H1 (cell line): ENCODE results near the gene KNDC1. TPM values are rescaled to one million over a fixed set of nuclear protein-coding genes. Genes with fewer than 3 reads are reported as not detected.

Experiments
- CTCF ChIA-PET: fragments of 300-600 bp; sonication (Branson Sonifier 250); formaldehyde crosslinking; loops from one replicate; lab custom pipeline; 2021; ENCODE audit not compliant: partially characterized antibody; lab: Charles Lee
- POLR2A ChIA-PET: fragments of 300-600 bp; sonication (Branson Sonifier 250); formaldehyde crosslinking; loops from one replicate; lab custom pipeline; 2021; ENCODE audit warnings: inconsistent platforms; ENCODE audit not compliant: partially characterized antibody; lab: Charles Lee
- DNase-seq, 2 experiments: peaks; one replicate each; pipeline versions ENCODE4 v3.0.0 to v3.0.0-alpha.2; 2010 to 2022; ENCODE audit warnings: low spot score in 2 of 2, low read depth in 1 of 2, mixed read lengths in 1 of 2
- FAIRE-seq: peaks from 2 replicates; lab custom pipeline; 2011; peaks lifted over from hg19 to GRCh38; lab: Jason Lieb, UNC
- H2AFZ ChIP-seq: 2 replicates; pipeline ENCODE4 v1.8.1; 2012; ENCODE audit warnings: low read length, inconsistent platforms
- H2AK5ac ChIP-seq: 2 replicates; pipeline ENCODE4 v1.6.1; 2013; ENCODE audit warnings: low read depth, low read length
- H2BK120ac ChIP-seq: replicated peaks from 2 replicates; pipeline ENCODE3; 2013; ENCODE audit warnings: low read depth, low read length, inconsistent platforms
- H2BK12ac ChIP-seq: 2 replicates; pipeline ENCODE4 v1.6.1; 2013; ENCODE audit warnings: low read depth, low read length
- H2BK15ac ChIP-seq: 2 replicates; pipeline ENCODE4 v1.6.1; 2013; ENCODE audit warnings: low read length
- H2BK20ac ChIP-seq: 2 replicates; pipeline ENCODE4 v1.6.1; 2013; ENCODE audit warnings: low read length
- H2BK5ac ChIP-seq: 2 replicates; pipeline ENCODE4 v1.6.1; 2013; ENCODE audit warnings: low read depth, low read length
- H3K14ac ChIP-seq: 2 replicates; pipeline ENCODE4 v1.6.1; 2013; ENCODE audit warnings: inconsistent platforms; ENCODE audit not compliant: insufficient read length
- H3K18ac ChIP-seq: 2 replicates; pipeline ENCODE4 v1.6.1; 2013; ENCODE audit warnings: low read length; ENCODE audit errors: extremely low read depth
- H3K23ac ChIP-seq: 2 replicates; pipeline ENCODE4 v1.6.1; 2013; ENCODE audit warnings: inconsistent platforms; ENCODE audit not compliant: insufficient read length
- H3K23me2 ChIP-seq: 2 replicates; pipeline ENCODE4 v1.6.1; 2013; ENCODE audit warnings: low read depth, low read length
- H3K27ac ChIP-seq: 2 replicates; pipeline ENCODE4 v1.6.1; 2011; ENCODE audit warnings: low read depth, low read length, inconsistent platforms
- H3K27me3 ChIP-seq, 4 experiments: replicated peaks in 1 of 4; 1 replicate in 1 of 4; 2 replicates in 3 of 4; pipeline versions ENCODE4 v1.6.1 to v1.8.1; 2011 to 2013; ENCODE audit warnings: low read length in 3 of 4, mild to moderate bottlenecking in 3 of 4, inconsistent platforms in 2 of 4, mixed read lengths in 2 of 4, moderate library complexity in 1 of 4; ENCODE audit not compliant: control insufficient read depth in 3 of 4, insufficient read depth in 3 of 4; ENCODE audit errors: extremely low read depth in 1 of 4
- H3K36me3 ChIP-seq, 4 experiments: 2 replicates each; pipeline versions ENCODE4 v1.6.1 to v1.8.1; 2011 to 2013; ENCODE audit warnings: mild to moderate bottlenecking in 4 of 4, low read length in 3 of 4, moderate library complexity in 2 of 4, control low read depth in 1 of 4, inconsistent platforms in 1 of 4; ENCODE audit not compliant: insufficient read depth in 4 of 4, control insufficient read depth in 2 of 4
- H3K4ac ChIP-seq: replicated peaks from 2 replicates; pipeline ENCODE3; 2013; ENCODE audit warnings: low read length, low read depth, mixed read lengths, inconsistent platforms; ENCODE audit not compliant: insufficient read length
- H3K4me1 ChIP-seq, 4 experiments: replicated peaks in 1 of 4; 1 replicate in 1 of 4; 2 replicates in 3 of 4; pipeline versions ENCODE4 v1.6.1 to v1.8.1; 2011 to 2013; ENCODE audit warnings: low read length in 3 of 4, inconsistent platforms in 2 of 4, mixed read lengths in 1 of 4; ENCODE audit not compliant: insufficient read depth in 4 of 4, control insufficient read depth in 3 of 4
- H3K4me2 ChIP-seq, 2 experiments: 2 replicates each; pipeline versions ENCODE4 v1.6.1 to v1.8.1; 2011 to 2013; ENCODE audit warnings: low read depth in 2 of 2, low read length in 2 of 2, control low read depth in 1 of 2, inconsistent platforms in 1 of 2, mild to moderate bottlenecking in 1 of 2; ENCODE audit not compliant: insufficient read depth in 1 of 2
- H3K4me3 ChIP-seq, 4 experiments: fragments of 200-600, 300-600 bp in 1 of 4; sonication (generic), shearing (Covaris generic), sonication (Bioruptor Twin) in 1 of 4; 2 replicates each; pipeline versions ENCODE4 v1.5.1 to v1.8.1; 2011 to 2016; ENCODE audit warnings: low read length in 4 of 4, low read depth in 3 of 4, control low read depth in 2 of 4, inconsistent platforms in 2 of 4, mild to moderate bottlenecking in 2 of 4, mixed read lengths in 1 of 4, moderate library complexity in 1 of 4; ENCODE audit not compliant: insufficient read depth in 2 of 4; ENCODE audit errors: extremely low read depth in 1 of 4
- H3K56ac ChIP-seq: replicated peaks from 2 replicates; pipeline ENCODE3; 2013; ENCODE audit warnings: low read depth, mild to moderate bottlenecking, mixed read lengths, low read length, inconsistent platforms; ENCODE audit not compliant: insufficient read length
- H3K79me1 ChIP-seq: 2 replicates; pipeline ENCODE4 v1.6.1; 2013; ENCODE audit warnings: low read depth, low read length, control low read depth
- H3K79me2 ChIP-seq, 2 experiments: 2 replicates each; pipeline versions ENCODE4 v1.6.1 to v1.8.1; 2012 to 2013; ENCODE audit warnings: low read length in 2 of 2, mild to moderate bottlenecking in 2 of 2, inconsistent platforms in 1 of 2; ENCODE audit not compliant: insufficient read depth in 2 of 2, control insufficient read depth in 1 of 2
- H3K9ac ChIP-seq, 4 experiments: replicated peaks in 1 of 4; 1 replicate in 1 of 4; 2 replicates in 3 of 4; pipeline versions ENCODE4 v1.6.1 to v1.8.1; 2011 to 2013; ENCODE audit warnings: low read depth in 3 of 4, low read length in 3 of 4, control low read depth in 2 of 4, mild to moderate bottlenecking in 2 of 4, moderate library complexity in 2 of 4, inconsistent platforms in 1 of 4; ENCODE audit errors: extremely low read depth in 1 of 4
- H3K9me3 ChIP-seq, 2 experiments: 2 replicates each; pipeline versions ENCODE4 v1.6.1 to v1.8.1; 2012 to 2013; ENCODE audit warnings: mild to moderate bottlenecking in 2 of 2, moderate library complexity in 2 of 2, control low read depth in 1 of 2, inconsistent platforms in 1 of 2, low read depth in 1 of 2, low read length in 1 of 2, mixed read lengths in 1 of 2; ENCODE audit not compliant: insufficient read depth in 2 of 2
- H4K20me1 ChIP-seq, 2 experiments: replicated peaks in 1 of 2; 2 replicates each; pipeline versions ENCODE3 to v1.8.1; 2011 to 2013; ENCODE audit warnings: inconsistent platforms in 2 of 2, low read length in 2 of 2, mild to moderate bottlenecking in 1 of 2; ENCODE audit not compliant: insufficient read depth in 2 of 2, control insufficient read depth in 1 of 2
- H4K5ac ChIP-seq: 2 replicates; pipeline ENCODE4 v1.6.1; 2013; ENCODE audit warnings: low read length, low read depth, mixed read lengths, inconsistent platforms; ENCODE audit not compliant: insufficient read length
- H4K8ac ChIP-seq: 2 replicates; pipeline ENCODE4 v1.8.0; 2013; ENCODE audit warnings: mild to moderate bottlenecking, moderate library complexity, low read length, inconsistent platforms; ENCODE audit not compliant: insufficient read depth; ENCODE audit errors: extremely low read depth
- H4K91ac ChIP-seq: replicated peaks from 2 replicates; pipeline ENCODE3; 2013; ENCODE audit warnings: low read length, mixed read lengths, inconsistent platforms; ENCODE audit not compliant: insufficient read length
- ATF2 ChIP-seq: IDR thresholded peaks from 2 replicates; pipeline ENCODE4 v1.6.1; 2012; ENCODE audit warnings: low read length, inconsistent platforms
- ATF3 ChIP-seq: IDR thresholded peaks from 2 replicates; pipeline ENCODE4 v1.6.1; 2011; ENCODE audit warnings: low read depth, mild to moderate bottlenecking, low read length; ENCODE audit not compliant: insufficient read depth
- CHD1 ChIP-seq: IDR thresholded peaks from 2 replicates; pipeline ENCODE4 v1.6.1; 2012; ENCODE audit warnings: low read depth, low read length, improper control_type of control experiment
- CHD2 ChIP-seq: IDR thresholded peaks from 2 replicates; pipeline ENCODE4 v1.6.1; 2012; ENCODE audit warnings: low read length, improper control_type of control experiment
- FOSL1 ChIP-seq: IDR thresholded peaks from 2 replicates; pipeline ENCODE4 v1.6.1; 2011; ENCODE audit warnings: mild to moderate bottlenecking, low read depth, low read length, moderate library complexity; ENCODE audit not compliant: insufficient read depth
- GTF2F1 ChIP-seq: IDR thresholded peaks from 2 replicates; pipeline ENCODE4 v1.6.1; 2012; ENCODE audit warnings: low read depth, low read length, improper control_type of control experiment, borderline replicate concordance
- MAFK ChIP-seq: IDR thresholded peaks from 2 replicates; pipeline ENCODE4 v1.6.1; 2012; ENCODE audit warnings: low read depth, mild to moderate bottlenecking, improper control_type of control experiment, low read length
- MAX ChIP-seq: IDR thresholded peaks from 2 replicates; pipeline ENCODE4 v1.6.1; 2012; ENCODE audit warnings: inconsistent platforms
- NANOG ChIP-seq: IDR thresholded peaks from 2 replicates; pipeline ENCODE4 v1.6.1; 2011; ENCODE audit warnings: low read length, low read depth, mild to moderate bottlenecking, inconsistent platforms; ENCODE audit not compliant: insufficient read depth, poor library complexity, severe bottlenecking
- SP4 ChIP-seq: IDR thresholded peaks from 2 replicates; pipeline ENCODE4 v1.6.1; 2012; ENCODE audit warnings: low read length, inconsistent platforms
- SRF ChIP-seq: IDR thresholded peaks from 2 replicates; pipeline ENCODE4 v1.6.1; 2011; ENCODE audit warnings: mild to moderate bottlenecking, low read depth, low read length, moderate library complexity
- TBP ChIP-seq: IDR thresholded peaks from 2 replicates; pipeline ENCODE4 v1.6.1; 2011; ENCODE audit warnings: low read depth, low read length, improper control_type of control experiment
- WGBS, 2 experiments: shearing (Covaris generic) in 1 of 2; methylation state at CpG; one replicate each; pipeline versions ENCODE4 v1.1.6 to v1.1.7; 2013 to 2015; ENCODE audit warnings: low lambda C conversion rate in 2 of 2, mixed read lengths in 2 of 2, inconsistent platforms in 1 of 2, low coverage in 1 of 2, missing lambda C conversion rate in 1 of 2; ENCODE audit not compliant: insufficient replicate concordance in 2 of 2, insufficient coverage in 1 of 2, insufficient read length in 1 of 2; ENCODE audit errors: extremely low coverage in 1 of 2, missing lambda C conversion rate in 1 of 2; 5-methylcytosine and 5-hydroxymethylcytosine counted together
- polyA plus RNA-seq, 7 experiments: library from polyadenylated mRNA; depleted of rRNA in 3 of 7; stranded (reverse) in 5 of 7; unstranded in 2 of 7; fragments of >200 nt in 5 of 7; fragments of 200-250 nt in 2 of 7; gene quantifications; 1 replicate in 5 of 7; 2 replicates in 1 of 7; 4 replicates in 1 of 7; pipeline versions ENCODE4 v1.2.1 to v1.2.3, GENCODE V29; 2011 to 2013; ENCODE audit warnings: missing spikeins in 2 of 7, mixed read lengths in 2 of 7
- total RNA-seq: library from RNA; stranded (reverse); fragmentation: NEBNext Ultra II Directional; extraction: Animal tissue kit (Norgen Biotek cat#: 25700); gene quantifications from 2 replicates; pipeline ENCODE4 v1.2.1, GENCODE V29; 2021

KNDC1 gene
- total and polyA plus RNA-seq, 2 of the 8 experiments (the other 6 are each of a cell fraction or from before 2014, with no cell fraction given): 7.5 to 16.7 TPM

GRCh38 chr10:133117688-133118071 lies 42.3 kb upstream of the KNDC1 start:
- no peak overlapping the region for H2BK20ac ChIP-seq
- no peak overlapping the region for H3K9ac ChIP-seq
- H3K27me3 ChIP-seq: no peaks in the 10 kb centered on the region; a peak in 1 of 7 replicates
- H3K4ac ChIP-seq: no peak overlapping the region
- no peaks in the 10 kb centered on the region for H3K79me1 ChIP-seq
- no peak overlapping the region for H2AFZ ChIP-seq
- no peak overlapping the region for H2BK15ac ChIP-seq
- H2BK12ac ChIP-seq: no peak overlapping the region
- peaks cover 7% of the 10 kb centered on the region; the same call in 1 of the 2 replicates for H3K23me2 ChIP-seq
- H3K14ac ChIP-seq: no peak overlapping the region
- H3K56ac ChIP-seq: no peak overlapping the region
- FAIRE-seq (no peak), DNase-seq (no peak)
- ChIA-PET CTCF (interaction anchor here (1.2 to 1.3 kb wide), 2 partner anchors 178 to 213 kb away, joined by 3 read pairs; no protein-coding TSS in a partner anchor), POLR2A (no interaction called here)
- H3K9me3 ChIP-seq: peaks cover 6 to 11% of the 10 kb centered on the region in 2 experiments; a peak in 3 of 4 replicates
- peak overlapping the region; percentile 77; the same call in 1 of the 2 replicates for H4K8ac ChIP-seq
- no peak overlapping the region for H2BK5ac ChIP-seq
- no peak overlapping the region for H4K5ac ChIP-seq
- 66% methylated on average over 8 of the region's 8 CpGs; no CpG with 5 or more reads in 1 of the 2 experiments for WGBS, 2 experiments
- no peak overlapping the region for H3K18ac ChIP-seq
- H3K4me3 ChIP-seq: no peak overlapping the region
- H2BK120ac ChIP-seq: no peak overlapping the region
- H3K23ac ChIP-seq: no peak overlapping the region
- no peak overlapping the region for H2AK5ac ChIP-seq
- H3K27ac ChIP-seq: no peak overlapping the region
- H4K20me1 ChIP-seq: peaks cover 0 to 5% of the 10 kb centered on the region in 2 experiments
- no peak overlapping the region for H3K4me2 ChIP-seq
- peaks cover 0 to 3% (median 2%) of the 10 kb centered on the region in 4 experiments; a peak in 3 of 7 replicates for H3K4me1 ChIP-seq
- peaks cover 0 to 2% (median 0%) of the 10 kb centered on the region in 4 experiments; a peak in 1 of 8 replicates for H3K36me3 ChIP-seq
- H4K91ac ChIP-seq: no peak overlapping the region
- H3K79me2 ChIP-seq: no peaks in the 10 kb centered on the region
- TF ChIP-seq SP4 (no peak), MAFK (no peak), GTF2F1 (no peak), ATF2 (no peak), CHD2 (no peak), MAX (no peak), NANOG (no peak), CHD1 (no peak), ATF3 (no peak), TBP (no peak), SRF (no peak), FOSL1 (no peak)
